ENCODE data around the gene ARHGAP10.

GRCh38 chr4:147833741-147834140, 101.9 kb downstream of the ARHGAP10 start:
- TF ChIP-seq POLR2A (IDR thresholded peaks at IDR 0.05): no peak
- no peak for TF ChIP-seq CTCF (IDR thresholded peaks at IDR 0.05)
- TF ChIP-seq POLR2AphosphoS5 (IDR thresholded peaks at IDR 0.05): no peak

Data from prostate gland (tissue), 2 donors.